ENCODE results near the gene ADARB1.

- TF ChIP-seq CTCF (IDR thresholded peaks at IDR 0.05) (no peak), ZFX (IDR thresholded peaks at IDR 0.05; ENCODE audit: borderline replicate concordance) (no peak)
These were observed 6.7 kb upstream of the ADARB1 start for GRCh38 chr21:45067462-45068285.

Measured in 22Rv1 (cell line).